HG02852 (cell line): ENCODE results near the gene RNF123.
"Not testable (repeated sequence)": the region's sequence is repeated elsewhere in the genome, so short reads cannot be mapped to it uniquely, and the experiment has no call there.

Source experiments
- ATAC-seq: cut with Tn5 transposase; IDR thresholded peaks from one replicate; pipeline ENCODE4 v1.9.1; 2021; ENCODE audit warnings: mild to moderate bottlenecking, moderate library complexity; ENCODE audit not compliant: unreplicated experiment

Gene RNF123

DNA sequence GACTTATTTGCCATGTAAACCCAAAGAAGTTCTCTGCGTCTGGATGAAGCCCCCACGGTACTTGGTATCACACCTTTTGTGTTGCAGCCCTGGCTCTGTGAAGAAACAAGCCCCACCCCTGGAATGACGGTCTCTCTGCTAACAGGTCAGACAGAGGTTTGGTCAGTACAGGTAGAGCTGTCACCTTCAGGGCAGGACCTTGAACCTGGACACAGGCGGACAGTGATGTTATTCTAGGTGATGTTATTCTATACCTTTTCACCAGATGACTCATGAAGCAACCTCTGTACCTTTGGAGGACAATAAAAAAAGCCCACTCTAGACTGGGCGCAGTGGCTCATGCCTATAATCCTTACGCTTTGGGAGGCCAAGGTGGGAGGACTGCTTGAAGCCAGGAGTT lies 45.4 kb downstream of the RNF123 start:
- ATAC-seq = no peak

DNA sequence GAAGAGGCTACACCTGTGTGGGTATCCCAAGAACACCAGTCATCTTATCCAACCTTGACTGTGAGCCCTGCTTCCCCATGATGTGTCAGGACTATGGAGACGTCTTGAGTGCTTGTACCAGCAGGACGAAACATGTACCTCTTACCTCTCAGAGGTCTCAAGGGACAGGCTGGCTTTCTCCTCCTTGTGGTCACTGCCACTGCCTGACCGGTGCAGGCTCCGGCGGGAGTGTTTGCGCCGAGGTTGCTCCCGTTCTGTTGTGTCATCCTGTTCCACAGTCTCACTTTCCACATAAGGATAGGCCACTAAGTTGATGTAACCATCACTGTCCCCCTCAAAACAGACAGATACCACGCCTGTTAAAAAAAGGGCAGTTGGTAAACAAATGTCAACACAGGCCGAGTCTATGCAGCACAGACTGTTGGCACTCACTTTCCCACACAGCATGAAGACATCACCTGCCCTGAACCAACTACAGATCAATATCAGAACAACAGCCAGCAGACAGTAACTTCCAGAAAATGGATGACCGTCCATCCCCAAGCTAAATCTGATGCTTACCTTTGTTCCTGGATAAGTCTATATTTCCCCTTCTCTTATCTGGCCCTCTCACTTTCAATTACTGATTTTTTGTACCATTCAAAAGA lies 48.8 kb downstream of the RNF123 start:
- no peak for ATAC-seq

DNA sequence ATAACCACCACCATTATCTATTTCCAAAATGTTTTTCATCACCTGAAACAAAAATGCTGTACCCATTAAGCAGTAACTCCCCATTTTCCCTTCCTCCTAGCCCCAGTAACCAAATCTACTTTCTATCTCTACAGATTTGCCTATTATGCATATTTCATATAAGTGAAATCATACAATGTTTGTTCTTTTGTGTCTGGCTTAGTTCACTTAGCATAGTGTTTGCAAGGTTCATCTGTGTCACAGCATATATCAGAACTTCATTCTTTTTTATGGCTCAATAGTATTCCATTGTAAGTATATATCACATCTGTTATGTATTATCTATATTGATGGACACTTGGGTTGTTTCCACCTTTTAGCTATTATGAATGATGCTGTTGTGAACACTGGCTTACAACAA lies 51.1 kb downstream of the RNF123 start:
- no peak for ATAC-seq

DNA sequence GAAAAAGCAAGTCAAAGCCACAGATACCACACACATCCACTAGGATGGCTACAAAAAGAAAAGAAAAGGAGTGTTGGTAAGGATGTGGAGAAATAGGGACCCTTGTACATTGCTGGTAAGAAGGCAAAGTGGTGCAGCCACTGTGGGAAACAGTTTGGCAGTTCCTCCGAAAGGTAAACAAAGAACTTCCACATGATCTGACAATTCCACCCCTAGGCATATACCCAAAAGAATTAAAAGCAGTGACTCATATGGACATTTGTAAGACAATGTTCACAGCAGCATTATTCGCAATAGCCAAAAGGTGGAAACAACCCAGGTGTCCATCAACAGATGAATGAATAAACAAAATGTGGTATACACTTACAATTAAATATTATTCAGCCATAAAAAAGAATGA lies 56.6 kb downstream of the RNF123 start:
- ATAC-seq = no peak

DNA sequence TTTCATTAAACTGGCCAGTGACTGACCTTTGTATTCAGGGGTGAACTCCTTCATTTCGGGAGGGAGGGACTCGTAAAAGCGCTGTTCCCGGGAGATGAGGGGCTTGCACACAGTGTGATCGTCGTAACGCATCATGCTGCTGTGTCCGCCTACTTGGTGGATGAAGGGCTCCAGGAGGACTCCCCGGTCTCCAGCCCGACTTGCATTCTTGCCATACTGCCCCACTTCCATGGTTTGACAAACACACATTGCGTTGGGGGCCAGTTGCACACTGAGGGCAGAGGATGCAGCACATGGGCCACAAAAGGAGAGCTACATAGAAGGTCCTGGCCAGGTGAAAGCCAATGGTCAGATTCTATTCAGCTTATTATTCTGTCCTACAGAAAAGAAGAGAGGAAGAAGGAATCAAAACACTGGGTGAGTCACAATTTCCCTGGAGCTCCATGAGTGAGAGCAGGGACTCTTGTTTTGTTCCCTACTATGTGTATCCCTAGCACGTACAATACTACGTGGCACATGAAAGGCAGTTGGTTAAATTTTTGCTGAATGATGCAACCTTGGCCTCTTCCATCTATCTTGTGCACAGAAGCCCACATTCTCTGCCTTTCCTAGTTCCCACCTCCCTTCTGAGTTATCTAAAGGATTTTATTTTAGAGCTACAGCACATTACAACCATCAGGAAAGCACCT lies 58.6 kb downstream of the RNF123 start:
- ATAC-seq = no peak

DNA sequence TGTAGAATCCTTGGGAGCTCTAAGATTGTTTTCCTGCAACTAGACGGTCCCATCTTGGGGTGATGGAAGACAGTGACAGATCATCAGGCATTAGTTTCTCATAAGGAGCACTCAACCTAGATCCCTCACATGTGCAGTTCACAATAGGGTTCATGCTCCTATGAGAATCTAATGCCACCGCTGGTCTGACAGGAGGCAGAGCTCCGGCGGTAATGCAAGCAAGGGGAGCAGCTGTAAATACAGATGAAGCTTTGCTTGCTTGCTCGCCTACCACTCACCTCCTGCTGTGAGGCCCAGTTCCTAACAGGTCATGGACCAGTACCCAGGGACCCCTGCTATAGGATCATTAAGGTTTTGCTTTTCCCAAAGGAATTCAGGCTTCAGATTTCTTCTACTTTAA lies 59.5 kb downstream of the RNF123 start:
- not testable (repeated sequence) for ATAC-seq

DNA sequence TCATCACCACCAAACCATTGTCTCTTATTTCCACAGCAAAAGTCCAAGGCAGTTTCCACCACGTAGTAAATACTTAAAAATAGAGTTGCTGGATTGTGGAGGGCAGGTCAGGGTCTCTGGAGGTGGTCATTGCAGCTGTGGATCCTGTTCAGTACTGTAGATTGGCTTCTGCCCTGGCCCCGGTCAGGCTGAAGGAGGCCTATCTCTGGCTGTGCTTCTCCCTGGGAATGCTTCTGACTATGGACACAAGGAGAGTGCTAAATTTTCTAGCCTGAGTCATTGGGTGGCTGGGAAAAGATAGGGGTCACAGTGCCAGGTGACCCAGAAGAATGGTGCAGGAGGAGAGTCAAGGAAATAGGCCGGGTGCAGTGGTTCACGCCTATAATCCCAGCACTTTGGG lies 60.7 kb downstream of the RNF123 start:
- no peak for ATAC-seq

DNA sequence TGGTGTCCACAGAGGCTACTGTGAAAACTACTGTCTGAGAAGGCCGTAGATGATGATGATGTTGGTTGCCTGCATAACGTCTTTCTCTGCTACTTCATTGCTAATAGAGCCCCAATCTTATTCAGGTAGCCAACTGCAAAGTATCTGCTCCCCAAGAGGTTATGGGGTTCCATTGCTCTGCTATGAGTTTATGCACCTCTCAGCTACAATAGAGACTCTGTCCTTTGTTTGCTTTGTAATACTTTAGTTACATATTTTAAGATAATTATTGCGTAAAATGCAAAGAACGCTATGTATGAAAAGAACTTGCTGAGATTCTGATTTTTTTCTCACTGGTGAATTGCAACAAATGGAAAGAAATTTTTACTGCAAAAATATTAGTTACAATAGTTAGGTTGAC lies 62.1 kb downstream of the RNF123 start:
- ATAC-seq = no peak

DNA sequence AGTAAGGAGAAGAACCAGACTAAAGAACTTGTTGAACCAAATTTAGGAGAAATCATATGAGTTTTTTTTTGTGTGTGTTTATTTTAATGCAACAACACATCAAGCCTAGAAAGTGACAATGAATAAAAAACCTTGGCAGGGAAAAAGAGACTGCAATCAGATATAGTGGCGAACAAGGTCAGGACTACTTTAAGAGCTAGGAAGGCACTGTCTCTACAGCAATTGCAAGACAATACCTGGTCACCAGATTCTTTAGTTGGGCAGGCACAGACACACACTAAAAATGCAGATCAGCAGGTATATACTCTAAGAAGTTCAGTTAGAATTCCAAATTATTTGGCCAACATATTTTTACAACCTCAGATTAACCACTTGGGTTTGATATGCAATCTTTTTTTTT lies 65.2 kb downstream of the RNF123 start:
- no peak for ATAC-seq

DNA sequence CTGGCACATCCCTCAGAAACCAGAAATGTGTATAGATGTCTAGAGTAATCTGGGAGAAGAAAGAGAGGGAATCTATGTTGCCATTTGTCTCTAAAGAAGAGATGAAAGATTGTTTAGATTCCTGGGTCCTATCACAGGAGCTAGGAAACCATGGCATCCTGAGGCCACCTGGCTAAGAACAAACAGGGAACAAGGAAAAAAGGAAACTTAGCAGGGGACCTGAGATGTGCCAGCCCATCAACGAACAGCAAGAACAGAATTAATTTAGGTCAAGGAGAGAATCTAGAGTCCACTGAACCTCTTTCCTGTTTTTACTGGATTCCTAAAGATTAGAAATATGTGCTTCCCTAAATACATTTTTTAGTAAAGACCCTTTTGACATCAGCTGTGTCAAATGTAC lies 66.7 kb downstream of the RNF123 start:
- no peak for ATAC-seq

DNA sequence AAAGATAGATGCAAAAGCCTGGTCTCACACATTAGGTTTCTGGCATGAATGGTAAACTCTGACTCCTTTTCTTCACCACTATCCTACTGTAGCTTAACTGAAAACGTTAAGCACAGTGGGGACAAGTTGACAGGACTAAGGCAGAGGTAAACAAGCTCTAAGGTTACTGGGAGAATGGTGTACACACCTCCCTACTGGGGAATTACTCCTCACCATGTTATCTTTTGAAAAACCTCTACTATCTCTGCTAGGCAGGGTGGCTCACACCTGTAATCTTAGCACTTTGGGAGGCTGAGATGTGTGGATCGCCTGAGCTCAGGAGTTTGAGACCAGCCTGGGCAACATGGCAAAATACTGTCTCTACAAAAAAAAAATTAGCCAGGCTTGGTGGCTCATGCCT lies 67.8 kb downstream of the RNF123 start:
- no peak for ATAC-seq

DNA sequence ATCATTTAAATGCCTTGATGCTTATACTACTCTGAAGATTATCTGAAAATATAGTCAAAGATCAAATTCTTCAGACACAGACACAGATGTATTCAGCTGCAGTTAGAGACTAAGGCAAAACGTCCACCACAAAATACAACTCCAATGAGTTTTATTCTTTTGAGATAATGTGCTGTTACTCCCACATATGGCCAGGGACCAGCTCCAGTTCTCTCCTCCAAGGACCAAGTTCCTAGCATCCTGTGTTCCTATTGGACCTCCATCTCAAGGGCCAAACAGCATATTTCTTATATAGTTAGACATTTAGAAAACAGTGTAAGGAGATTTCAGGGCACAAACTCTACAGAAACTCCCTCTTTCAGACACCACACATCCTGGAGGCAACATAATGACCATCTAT lies 69.9 kb downstream of the RNF123 start:
- ATAC-seq = no peak

DNA sequence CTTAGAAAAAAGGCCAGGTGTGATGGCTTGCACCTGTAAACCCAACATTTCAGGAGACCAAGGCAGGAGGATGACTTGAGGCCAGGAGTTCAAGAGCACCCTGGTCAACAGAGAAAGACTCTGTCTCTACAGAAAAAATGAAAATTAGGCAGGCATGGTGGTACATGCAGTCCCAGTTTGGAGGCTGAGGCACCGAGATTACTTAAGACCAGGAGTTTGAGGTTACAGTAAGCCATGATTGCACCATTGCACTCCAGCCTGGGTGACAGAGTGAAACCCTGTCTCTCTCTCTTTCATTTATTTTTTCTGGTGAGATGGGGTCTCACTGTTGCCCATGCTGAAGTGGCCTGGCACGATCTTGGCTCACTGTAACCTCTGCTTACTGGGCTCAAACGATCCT lies 72.3 kb downstream of the RNF123 start:
- ATAC-seq = no peak

DNA sequence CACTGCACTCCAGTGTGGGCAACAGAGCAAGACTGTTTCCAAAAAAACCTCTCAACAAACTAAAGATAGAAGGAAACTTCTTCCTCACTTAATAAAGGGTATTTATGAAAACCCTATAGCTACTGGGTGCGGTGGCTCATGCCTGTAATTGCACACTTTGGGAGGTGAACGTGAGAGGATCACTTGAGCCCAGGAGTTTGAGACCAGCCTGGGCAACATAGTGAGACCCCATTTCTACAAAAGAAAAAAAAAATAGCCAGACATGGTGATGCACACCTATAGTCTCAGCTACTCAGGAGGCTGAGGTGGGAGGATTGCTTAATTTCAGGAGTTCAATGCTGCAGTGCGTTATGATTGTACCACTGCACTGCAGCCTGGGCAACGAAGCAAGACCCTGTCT lies 74.6 kb downstream of the RNF123 start:
- no peak for ATAC-seq

DNA sequence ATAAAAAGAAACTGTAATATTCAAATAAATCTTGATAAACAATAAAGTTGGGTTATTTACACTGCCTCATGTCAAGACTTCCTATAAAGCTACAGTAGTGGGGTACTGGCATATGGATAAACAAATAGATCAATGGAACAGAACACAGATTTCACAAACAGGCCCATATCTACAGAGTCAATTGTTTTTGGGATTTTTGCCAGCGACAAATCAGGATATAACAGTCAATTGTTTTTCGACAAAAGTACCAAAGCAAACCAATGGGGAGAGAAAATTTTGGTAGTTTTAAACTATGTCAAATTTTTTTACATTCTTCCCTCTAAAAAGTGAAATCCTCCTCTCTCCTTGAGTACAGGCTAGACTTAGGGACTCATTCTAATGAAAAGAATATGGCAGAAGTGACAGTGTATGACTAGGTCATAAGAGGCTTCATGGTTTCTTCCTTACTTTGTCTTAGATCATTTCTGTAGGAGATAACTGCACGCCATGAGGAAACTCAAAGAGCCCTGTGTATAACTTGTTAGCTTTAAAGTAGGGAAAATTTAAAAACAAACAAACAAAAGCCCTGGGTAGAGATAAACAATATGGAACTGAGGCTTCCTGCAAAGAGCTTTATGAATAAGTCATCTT lies 80.0 kb downstream of the RNF123 start:
- ATAC-seq = no peak

DNA sequence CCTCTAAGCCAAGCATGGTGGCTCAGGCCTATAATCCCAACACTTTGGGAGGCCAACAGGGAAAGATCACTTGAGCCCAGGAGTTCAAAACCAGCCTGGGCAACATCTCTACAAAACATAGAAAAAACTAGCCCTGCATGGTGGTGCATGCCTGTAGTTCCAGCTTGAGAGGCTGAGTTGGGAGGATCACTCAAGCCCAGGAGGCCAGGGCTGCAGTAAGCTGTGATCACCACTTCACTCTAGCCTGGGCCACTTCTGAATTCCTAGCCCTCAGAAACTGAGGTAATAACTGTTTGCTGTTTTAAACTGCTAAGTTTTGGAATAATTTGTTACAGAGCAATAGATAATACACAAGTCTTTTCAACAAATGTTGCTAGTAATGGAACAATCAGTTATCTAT lies 80.6 kb downstream of the RNF123 start:
- no peak for ATAC-seq
